ENCODE measurements around the gene AMZ1.

DNA sequence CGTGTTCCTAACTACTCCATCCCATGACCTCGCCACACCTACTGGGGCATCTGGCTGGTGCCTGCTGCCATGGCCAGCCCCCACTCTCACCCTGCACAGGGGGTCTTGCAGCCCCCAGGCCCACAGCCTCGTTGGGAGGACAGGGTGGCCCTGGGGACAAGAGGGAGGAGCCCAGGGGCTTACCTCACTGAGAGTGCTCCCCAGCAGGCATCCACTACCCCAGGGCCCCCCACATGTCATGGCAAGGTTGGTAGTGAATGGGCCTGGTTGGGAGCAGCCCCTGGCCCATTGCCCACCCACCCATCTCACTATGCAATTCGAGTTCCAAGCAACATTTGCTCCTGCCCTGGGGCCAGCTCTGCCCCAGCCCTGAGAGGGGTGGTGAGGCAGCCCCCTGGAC, 24.0 kb upstream of the AMZ1 start:
- no peak for TF ChIP-seq CTCF (IDR thresholded peaks at IDR 0.05)
- no peak for TF ChIP-seq POLR2A (IDR thresholded peaks at IDR 0.05)
